Limb (tissue), 2 donors: ENCODE measurements around the gene ANKRD53.
A peak's percentile ranks its signal among the peaks of the same experiment; 100 is the strongest.

Experiments
- DNase-seq, 2 donors: peaks; one replicate each; pipeline ENCODE4 v3.0.0-alpha.2; 2016; ENCODE audit errors: extremely low spot score in 2 of 2

ANKRD53 gene

DNA sequence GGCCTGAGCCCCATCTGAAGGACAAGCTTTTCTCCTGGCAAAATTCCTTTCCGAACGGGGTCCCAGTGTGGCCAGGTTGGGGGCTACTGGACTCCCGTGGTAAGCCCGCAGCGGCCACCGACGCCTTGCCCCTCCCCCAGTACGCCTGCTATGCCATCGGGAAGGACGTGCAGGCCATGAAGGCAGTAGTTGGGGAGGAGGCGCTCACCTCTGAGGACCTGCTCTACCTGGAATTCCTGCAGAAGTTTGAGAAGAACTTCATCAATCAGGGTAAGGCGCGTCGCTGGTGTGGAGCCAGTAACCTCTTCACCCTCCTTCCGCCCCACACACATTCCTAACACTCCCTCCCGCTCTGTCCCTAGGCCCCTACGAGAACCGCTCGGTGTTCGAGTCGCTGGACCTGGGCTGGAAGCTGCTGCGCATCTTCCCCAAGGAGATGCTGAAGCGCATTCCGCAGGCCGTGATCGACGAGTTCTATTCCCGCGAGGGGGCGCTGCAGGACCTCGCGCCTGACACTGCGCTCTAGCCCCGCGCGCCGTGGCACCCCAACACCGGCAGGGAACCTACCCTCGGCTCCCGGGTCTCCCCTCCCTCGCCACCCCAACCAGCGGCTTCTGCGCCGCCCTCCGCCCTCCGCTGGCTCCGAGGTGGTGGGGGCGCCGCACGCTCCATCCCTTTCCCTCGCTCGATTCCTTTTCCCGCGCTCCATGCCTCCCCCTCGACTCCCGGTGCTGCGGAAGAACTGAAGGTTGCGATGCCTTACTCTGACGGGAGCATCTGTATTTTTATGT, 13.6 kb upstream of the ANKRD53 start:
- DNase-seq: peak in 1 of 2 donors; percentile 75

DNA sequence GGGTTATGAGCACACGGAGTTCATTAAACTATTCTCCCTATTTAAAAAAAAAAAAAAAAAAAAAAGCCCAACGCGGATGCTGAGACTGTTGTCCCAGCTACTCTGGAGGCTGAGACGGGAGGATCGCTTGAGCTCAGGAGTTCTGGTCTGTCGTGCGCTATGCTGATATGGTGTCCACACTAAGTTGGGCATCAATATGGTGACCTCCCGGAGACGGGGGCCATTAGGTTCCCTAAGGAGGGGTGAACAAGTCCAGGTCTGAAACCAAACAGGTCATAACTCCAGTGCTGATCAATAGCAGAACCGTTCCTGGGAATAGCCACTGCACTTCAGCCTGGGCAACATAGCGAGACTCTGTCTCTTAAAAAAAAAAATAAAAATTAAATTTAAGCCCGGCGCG, 12.9 kb upstream of the ANKRD53 start:
- DNase-seq: no peak

DNA sequence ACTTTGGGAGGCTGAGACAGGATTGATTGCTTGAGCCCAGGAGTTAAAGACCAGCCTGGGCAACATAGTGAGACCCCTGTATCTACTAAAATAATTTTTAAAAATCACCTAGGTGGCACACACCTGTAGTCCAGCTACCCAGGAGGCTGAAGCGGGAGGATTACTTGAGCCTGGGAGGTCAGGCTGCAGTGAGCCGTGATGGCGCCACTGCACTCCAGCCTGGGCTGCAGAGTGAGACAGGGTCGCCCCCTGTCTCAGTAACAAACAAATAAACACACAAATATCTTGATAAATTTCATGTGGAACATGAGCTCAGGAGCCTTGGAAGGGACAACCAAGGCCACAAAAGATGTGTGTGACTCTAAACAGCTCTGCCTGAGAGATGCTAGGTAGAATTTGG, 11.7 kb upstream of the ANKRD53 start:
- no peak for DNase-seq

DNA sequence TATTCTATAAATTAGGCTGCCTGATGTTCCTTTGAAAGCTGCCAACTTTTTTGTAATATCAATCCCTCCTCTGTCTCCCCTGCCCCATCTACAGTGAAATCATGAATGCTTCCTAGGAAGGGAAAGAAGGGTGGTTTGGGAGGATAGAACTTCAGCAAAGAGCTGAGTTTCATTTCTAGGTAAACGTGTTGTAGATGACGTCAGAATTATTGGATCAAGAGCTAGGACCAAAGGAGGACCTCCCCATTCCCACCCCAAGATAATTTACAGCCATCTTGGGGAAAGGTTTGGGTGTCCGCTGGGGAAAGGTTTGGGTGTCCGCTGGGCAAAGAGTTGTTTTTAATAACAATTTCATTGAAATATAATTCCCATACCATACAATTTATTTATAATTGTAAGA, 11.2 kb upstream of the ANKRD53 start:
- DNase-seq: no peak

GRCh38 chr2:70974592-70974991, 3.8 kb upstream of the ANKRD53 start:
- DNase-seq: no peak

DNA sequence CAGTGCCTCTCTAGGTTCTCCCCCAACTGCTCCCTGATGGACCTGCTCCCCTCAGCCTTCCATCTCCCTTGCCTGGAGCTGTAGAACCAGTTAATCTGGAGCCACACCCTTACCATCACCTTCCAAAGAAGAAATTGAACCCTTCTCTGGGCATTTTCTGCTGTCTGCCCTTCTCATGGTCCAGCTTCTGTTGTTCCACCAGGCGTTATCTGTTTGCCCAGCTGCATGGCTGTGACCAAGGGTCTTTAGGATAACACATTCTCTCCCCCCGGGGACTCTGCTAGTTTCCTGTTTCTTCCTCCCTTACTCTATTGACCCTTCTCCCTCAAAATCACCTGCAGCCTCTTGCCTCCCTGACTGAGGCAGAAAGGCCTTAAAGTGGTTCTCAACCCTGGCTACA, 3.2 kb upstream of the ANKRD53 start:
- no peak for DNase-seq

DNA sequence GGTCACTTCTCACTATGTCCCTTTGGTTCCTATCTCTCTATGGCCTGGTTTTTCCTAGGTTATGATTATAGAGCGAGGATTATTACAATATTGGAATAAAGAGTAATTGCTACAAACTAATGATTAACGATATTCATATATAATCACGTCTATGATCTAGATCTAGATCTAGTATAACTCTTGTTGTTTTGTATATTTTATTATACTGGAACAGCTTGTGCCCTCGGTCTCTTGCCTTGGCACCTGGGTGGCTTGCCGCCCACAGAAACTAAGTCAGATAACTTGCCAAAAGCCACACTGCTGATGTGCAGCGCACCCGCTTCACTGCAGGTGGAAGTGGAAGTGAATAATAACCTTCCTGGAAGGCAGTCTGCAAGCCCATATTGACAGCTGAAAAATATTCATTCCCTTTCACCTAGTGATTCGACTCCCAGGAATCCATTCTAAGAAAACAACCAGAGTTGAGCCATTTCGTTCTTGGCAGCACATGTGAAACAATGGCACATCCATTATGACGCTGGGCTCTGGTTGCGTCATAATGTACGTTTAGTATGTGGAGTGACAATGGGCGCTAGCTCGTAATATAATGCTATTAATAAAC, 725 bp upstream of the ANKRD53 start:
- DNase-seq: no peak

DNA sequence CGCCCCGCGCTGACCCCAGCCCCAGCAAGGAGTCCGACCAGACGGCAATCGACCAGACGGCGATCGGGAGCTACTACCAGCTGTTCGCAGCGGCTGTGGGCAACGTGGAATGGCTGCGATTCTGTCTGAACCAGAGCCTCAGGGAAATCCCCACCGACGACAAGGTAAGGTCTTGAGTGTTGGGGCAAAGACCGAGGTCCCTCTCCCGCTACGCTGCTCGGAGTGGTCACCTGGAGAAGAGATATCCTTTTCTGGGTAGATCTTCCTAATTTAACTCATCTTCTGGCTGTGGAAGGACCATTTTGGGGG, 704 bp downstream of the ANKRD53 start:
- no peak for DNase-seq

GRCh38 chr2:70979626-70980025, 1.2 kb downstream of the ANKRD53 start:
- DNase-seq: peak in 1 of 2 donors; percentile 27

DNA sequence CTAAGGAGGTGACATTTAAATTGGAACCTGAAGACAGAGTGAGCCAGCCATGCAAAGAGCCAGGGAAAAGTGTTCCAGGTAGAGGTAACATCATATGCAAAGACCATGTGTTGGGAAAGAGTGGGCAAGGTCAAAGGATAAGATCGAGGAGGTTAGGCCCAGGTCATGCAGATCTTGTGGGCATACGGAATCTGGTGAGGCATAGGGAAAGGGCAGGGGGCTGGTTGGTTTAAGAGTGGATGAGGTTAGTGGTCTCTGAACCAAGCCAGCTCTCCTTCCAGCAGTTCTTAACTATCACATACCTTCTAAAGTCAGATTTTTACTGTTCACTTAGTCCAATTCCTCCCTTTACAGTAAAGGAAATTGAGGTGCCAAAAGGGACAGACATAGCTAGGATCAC, 3.0 kb downstream of the ANKRD53 start:
- DNase-seq: peak in 1 of 2 donors; percentile 12

DNA sequence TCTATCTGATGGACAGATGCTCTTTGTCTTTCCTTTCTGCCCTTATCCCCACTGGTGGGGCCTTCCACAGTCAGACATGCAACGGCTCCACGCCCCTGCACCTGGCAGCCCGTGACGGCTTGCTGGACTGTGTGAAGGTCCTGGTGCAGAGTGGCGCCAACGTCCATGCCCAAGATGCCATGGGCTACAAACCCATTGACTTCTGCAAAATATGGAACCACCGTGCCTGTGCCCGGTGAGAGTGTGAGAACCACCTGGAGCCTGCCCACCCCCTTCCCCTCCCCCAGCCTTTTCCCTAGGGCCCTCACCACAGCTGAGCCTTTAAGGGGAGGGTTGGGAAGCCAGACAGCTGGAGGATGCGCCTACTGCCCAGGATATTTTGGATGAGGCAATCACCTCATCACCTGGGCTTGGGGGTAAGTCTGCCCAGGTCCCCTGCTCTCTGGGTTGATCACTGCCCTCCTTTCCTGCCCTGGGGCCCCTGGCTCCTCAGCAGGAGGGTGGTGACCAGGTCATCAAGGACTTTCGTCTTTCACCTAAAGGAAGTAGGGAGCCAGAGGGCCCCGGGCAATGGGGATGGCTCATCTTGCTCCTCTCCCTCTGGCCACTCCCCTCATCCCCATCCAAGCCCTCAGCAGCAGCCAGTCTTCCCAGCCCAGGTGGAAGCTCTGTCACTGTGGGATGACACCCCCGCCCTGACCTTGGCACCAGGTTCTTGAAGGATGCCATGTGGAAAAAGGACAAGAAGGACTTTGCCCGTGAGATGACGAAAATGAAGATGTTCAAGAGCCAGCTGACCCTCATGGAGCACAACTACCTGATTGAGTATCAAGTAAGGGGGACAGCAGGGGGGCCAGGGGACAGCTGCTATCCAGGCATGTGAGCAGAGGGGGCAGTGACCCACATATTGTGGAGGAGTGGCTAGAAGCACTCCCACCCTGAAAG, 3.7 kb downstream of the ANKRD53 start:
- peak in 1 of 2 donors; percentile 18 for DNase-seq

- DNase-seq: peak in 1 of 2 donors; percentile 3
Observed at GRCh38 chr2:70982971-70983370, 4.5 kb downstream of the ANKRD53 start.

GRCh38 chr2:70983506-70984227, 5.2 kb downstream of the ANKRD53 start:
- DNase-seq: peak in 1 of 2 donors; percentile 14

GRCh38 chr2:70984228-70984575, 5.8 kb downstream of the ANKRD53 start:
- peak in 1 of 2 donors; percentile 18 for DNase-seq

GRCh38 chr2:70984576-70985282, 6.3 kb downstream of the ANKRD53 start:
- DNase-seq: peak in 1 of 2 donors; percentile 70

DNA sequence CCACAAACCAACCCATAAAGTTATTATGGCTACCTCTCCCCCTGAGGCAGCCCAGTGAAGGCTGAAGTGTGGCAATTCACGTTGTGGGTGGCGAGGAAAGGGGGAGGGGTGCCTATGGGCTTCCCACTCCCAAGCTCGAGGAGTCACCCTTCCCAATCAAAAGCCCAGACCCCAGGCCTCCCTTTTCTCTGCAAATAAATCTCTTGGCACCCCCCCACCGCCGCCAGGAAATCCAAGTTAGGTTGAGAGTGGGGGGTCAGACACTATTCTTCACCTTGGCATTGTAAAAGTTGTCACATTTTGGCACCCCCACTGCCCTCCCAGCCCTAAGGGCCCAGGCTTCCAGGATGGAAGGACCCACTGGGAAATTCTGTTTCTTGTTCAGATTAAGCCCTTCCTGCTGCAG, 6.9 kb downstream of the ANKRD53 start:
- DNase-seq: no peak

DNA sequence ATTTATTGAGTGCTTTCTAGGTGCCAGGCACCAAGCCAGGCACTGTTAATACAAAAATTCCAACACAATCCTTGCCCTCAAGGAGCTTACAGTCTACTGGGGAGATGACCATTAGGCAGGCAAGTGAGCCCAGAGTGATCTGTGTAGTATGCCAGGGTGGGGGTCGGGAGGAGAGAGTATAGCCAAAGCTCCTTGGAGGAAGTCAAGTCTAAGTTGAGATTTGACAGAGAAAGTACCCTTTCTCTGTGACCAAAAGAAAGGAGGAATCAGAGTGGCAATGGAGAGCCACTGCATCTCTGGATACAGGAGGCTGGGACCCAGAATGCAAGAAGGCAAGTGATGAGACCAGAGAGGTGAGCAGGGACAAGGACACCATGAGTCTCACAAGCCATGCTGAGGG, 7.5 kb downstream of the ANKRD53 start:
- peak in 1 of 2 donors; percentile 12 for DNase-seq

- DNase-seq: peak in 1 of 2 donors; percentile 9
Observed at GRCh38 chr2:70986499-70987189, 8.2 kb downstream of the ANKRD53 start.

GRCh38 chr2:70987386-70987785, 9.0 kb downstream of the ANKRD53 start:
- DNase-seq: peak in 1 of 2 donors; percentile 2

- no peak for DNase-seq
Observed at GRCh38 chr2:70988151-70988550, 9.7 kb downstream of the ANKRD53 start.
